Activated CD8-positive, alpha-beta memory T cell treated with anti-CD3 and anti-CD28 coated beads for 36 hours (primary cell): ENCODE results near the gene ZNF786. TPM values are rescaled to one million over a fixed set of nuclear protein-coding genes. Genes with fewer than 3 reads are reported as not detected.

Experiments used
- CTCF ChIA-PET: fragments of 350-600 bp; sonication (Branson Sonifier 250); formaldehyde crosslinking; loops from one replicate; lab custom pipeline; 2021; ENCODE audit warnings: antibody characterized with exemption; lab: Charles Lee
- POLR2A ChIA-PET: fragments of 350-600 bp; sonication (Branson Sonifier 250); formaldehyde crosslinking; loops from one replicate; lab custom pipeline; 2021; ENCODE audit warnings: antibody characterized with exemption; lab: Charles Lee
- total RNA-seq, 2 experiments: library from RNA; stranded (reverse); gene quantifications; one replicate each; pipeline ENCODE4 v1.2.3, GENCODE V29; 2021

ZNF786 gene
- total RNA-seq: 1 to 10 TPM; 7.3 to 7.5 TPM

- POLR2A ChIA-PET: no interaction called here
- CTCF ChIA-PET: interaction anchor here (0.9 to 1.8 kb wide), 4 partner anchors 25 to 85 kb away, joined by 4 to 6 read pairs (median 4); partner anchors contain the start of gene ZNF425
Observed at GRCh38 chr7:149090397-149091195, at the start of gene ZNF786. Gene ZNF786 (minus strand): TSS chr7:149090718. CDS start chr7:149090640, 78 bp downstream.

- POLR2A ChIA-PET: interaction anchor here (0.6 kb wide), 1 partner anchor 20 kb away, joined by 4 read pairs; no protein-coding TSS in a partner anchor
- CTCF ChIA-PET: interaction anchor here (0.6 to 1.2 kb wide), 2 partner anchors 10 to 285 kb away, joined by 4 read pairs; partner anchors contain the start of gene ZNF425
Observed at GRCh38 chr7:149136118-149136517, 45.6 kb upstream of the ZNF786 start.

- CTCF ChIA-PET: interaction anchor here (0.5 kb wide), 1 partner anchor 225 kb away, joined by 4 read pairs; no protein-coding TSS in a partner anchor
- POLR2A ChIA-PET: interaction anchor here (1.3 kb wide), 1 partner anchor 14 kb away, joined by 4 read pairs; the partner anchor contains the start of gene ZNF398
Observed at GRCh38 chr7:149133028-149133710, 42.7 kb upstream of the ZNF786 start.

- ChIA-PET CTCF (no interaction called here), POLR2A (no interaction called here)
Observed at GRCh38 chr7:149130572-149131198, 40.2 kb upstream of the ZNF786 start.

- CTCF ChIA-PET: interaction anchor here (1.0 to 5.6 kb wide), 6 partner anchors 10 to 61 kb away, joined by 3 to 38 read pairs (median 4); partner anchors contain the start of genes ZNF398 and ZNF786
- POLR2A ChIA-PET: interaction anchor here (0.5 to 2.4 kb wide), 3 partner anchors 21 to 612 kb away, joined by 3 to 22 read pairs (median 7); partner anchors contain the start of gene ZNF398
Observed at GRCh38 chr7:149126662-149127266, 36.2 kb upstream of the ZNF786 start.

GRCh38 chr7:149125863-149126661 lies 35.5 kb upstream of the ZNF786 start, which contains the start of gene ZNF425:
Gene ZNF425 (minus strand): TSS chr7:149126324. CDS start chr7:149126213, 111 bp downstream.
- CTCF ChIA-PET: interaction anchor here (0.5 to 5.6 kb wide), 10 partner anchors 11 to 121 kb away, joined by 3 to 38 read pairs (median 4); partner anchors contain the start of genes ZNF398 and ZNF786
- POLR2A ChIA-PET: interaction anchor here (0.5 to 2.4 kb wide), 9 partner anchors 21 to 611 kb away, joined by 3 to 22 read pairs (median 3); partner anchors contain the start of gene ZNF398

- ChIA-PET CTCF (interaction anchor here (0.5 to 5.6 kb wide), 8 partner anchors 12 to 120 kb away, joined by 3 to 38 read pairs (median 4); partner anchors contain the start of gene ZNF398), POLR2A (interaction anchor here (0.6 to 2.4 kb wide), 7 partner anchors 22 to 160 kb away, joined by 3 to 22 read pairs (median 3); partner anchors contain the start of gene ZNF398)
Observed at GRCh38 chr7:149125189-149125862, 34.8 kb upstream of the ZNF786 start.

GRCh38 chr7:149109969-149110368 lies 19.5 kb upstream of the ZNF786 start:
- POLR2A ChIA-PET: no interaction called here
- CTCF ChIA-PET: no interaction called here

- ChIA-PET CTCF (no interaction called here), POLR2A (interaction anchor here (0.5 kb wide), 1 partner anchor 13 kb away, joined by 11 read pairs; no protein-coding TSS in a partner anchor)
Observed at GRCh38 chr7:149104749-149105148, 14.2 kb upstream of the ZNF786 start.

GRCh38 chr7:149104214-149104613 lies 13.7 kb upstream of the ZNF786 start:
- ChIA-PET CTCF (interaction anchor here (0.7 kb wide), 1 partner anchor 9 kb away, joined by 3 read pairs; no protein-coding TSS in a partner anchor), POLR2A (no interaction called here)

- ChIA-PET CTCF (interaction anchor here (0.7 kb wide), 1 partner anchor 8 kb away, joined by 3 read pairs; no protein-coding TSS in a partner anchor), POLR2A (no interaction called here)
Observed at GRCh38 chr7:149103424-149103823, 12.9 kb upstream of the ZNF786 start.

- CTCF ChIA-PET: no interaction called here
- POLR2A ChIA-PET: no interaction called here
Observed at GRCh38 chr7:149102666-149103065, 12.1 kb upstream of the ZNF786 start.

GRCh38 chr7:149100821-149101220 lies 10.3 kb upstream of the ZNF786 start:
- ChIA-PET POLR2A (no interaction called here), CTCF (no interaction called here)

GRCh38 chr7:149099058-149099457 lies 8.5 kb upstream of the ZNF786 start:
- CTCF ChIA-PET: no interaction called here
- POLR2A ChIA-PET: no interaction called here

- ChIA-PET CTCF (no interaction called here), POLR2A (no interaction called here)
Observed at GRCh38 chr7:149097088-149097487, 6.6 kb upstream of the ZNF786 start.

- POLR2A ChIA-PET: no interaction called here
Observed at GRCh38 chr7:149093228-149093627, 2.7 kb upstream of the ZNF786 start.

More at GRCh38 chr7:149093228-149093627, 2.7 kb upstream of the ZNF786 start:
- CTCF ChIA-PET: interaction anchor here (1.0 to 2.3 kb wide), 2 partner anchors 28 to 106 kb away, joined by 3 to 6 read pairs; no protein-coding TSS in a partner anchor
